Gastroesophageal sphincter (tissue), 3 donors: ENCODE results near the gene KANSL1L.

Source experiments
- CTCF ChIP-seq, 4 experiments: fragments of 200-600 bp in 2 of 4; fragments of 450-650 bp in 2 of 4; sonication (generic) in 1 of 4; IDR thresholded peaks; one replicate each; pipeline ENCODE4 v1.5.1; 2017 to 2019; ENCODE audit warnings: antibody characterized with exemption in 4 of 4, mild to moderate bottlenecking in 2 of 4, moderate library complexity in 2 of 4
- EP300 ChIP-seq: sonication (generic); formaldehyde crosslinking; IDR thresholded peaks from one replicate; pipeline ENCODE4 v1.6.1; 2017; ENCODE audit warnings: antibody characterized with exemption, mild to moderate bottlenecking
- POLR2A ChIP-seq, 2 donors: fragments of 450-650 bp; IDR thresholded peaks; one replicate each; pipeline ENCODE4 v1.6.1; 2017; ENCODE audit warnings: antibody characterized with exemption in 2 of 2, mild to moderate bottlenecking in 2 of 2, moderate library complexity in 1 of 2
- POLR2AphosphoS5 ChIP-seq: sonication (generic); formaldehyde crosslinking; IDR thresholded peaks from one replicate; pipeline ENCODE4 v1.6.1; 2017; ENCODE audit warnings: antibody characterized with exemption

- TF ChIP-seq CTCF (IDR thresholded peaks at IDR 0.05) (no peak), POLR2A (IDR thresholded peaks at IDR 0.05) (no peak), EP300 (no peak), POLR2AphosphoS5 (no peak)
Measured at GRCh38 chr2:210020138-210020537, 151.1 kb downstream of the KANSL1L start.
